ENCODE results near the gene IQCH. TPM values are rescaled to one million over a fixed set of nuclear protein-coding genes. Genes with fewer than 3 reads are reported as not detected.
"Not testable (repeated sequence)": the region's sequence is repeated elsewhere in the genome, so short reads cannot be mapped to it uniquely, and the experiment has no call there.

Gene IQCH
- total RNA-seq, 1 donor from 2014 or later = 4.5 TPM

DNA sequence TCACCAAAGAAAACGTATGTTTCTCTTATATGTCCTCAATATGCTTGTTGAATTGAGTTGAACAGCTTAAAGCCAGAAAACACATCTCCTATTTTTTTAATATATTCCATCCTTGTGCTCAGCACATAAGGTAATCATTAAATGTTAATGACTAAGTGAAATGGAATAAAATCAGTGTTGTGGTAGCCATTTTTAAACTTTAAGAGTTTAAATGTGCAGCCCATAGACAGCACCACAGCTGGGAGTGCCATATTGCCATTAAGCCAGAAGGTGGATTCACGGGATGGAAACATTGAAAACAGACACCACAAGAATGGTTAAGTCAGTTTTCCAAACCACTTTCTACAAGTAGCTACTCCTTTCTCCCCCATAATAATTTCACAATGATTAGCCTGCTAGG is 189.5 kb downstream of the IQCH start:
- H3K9me3 Mint-ChIP-seq (ENCODE audit: unreplicated experiment) = peaks cover 3% of the 10 kb centered on the region
- DNase-seq = no peak
- H3K4me3 Mint-ChIP-seq (ENCODE audit: unreplicated experiment) = no peak overlapping the region
- peaks cover 1% of the 10 kb centered on the region for H3K4me1 Mint-ChIP-seq (ENCODE audit: low read depth, unreplicated experiment)
- no peaks in the 10 kb centered on the region for H3K27me3 Mint-ChIP-seq (ENCODE audit: unreplicated experiment)
- peaks cover 15% of the 10 kb centered on the region for H3K36me3 Mint-ChIP-seq (ENCODE audit: unreplicated experiment)
- TF ChIP-seq, protein P1, sequence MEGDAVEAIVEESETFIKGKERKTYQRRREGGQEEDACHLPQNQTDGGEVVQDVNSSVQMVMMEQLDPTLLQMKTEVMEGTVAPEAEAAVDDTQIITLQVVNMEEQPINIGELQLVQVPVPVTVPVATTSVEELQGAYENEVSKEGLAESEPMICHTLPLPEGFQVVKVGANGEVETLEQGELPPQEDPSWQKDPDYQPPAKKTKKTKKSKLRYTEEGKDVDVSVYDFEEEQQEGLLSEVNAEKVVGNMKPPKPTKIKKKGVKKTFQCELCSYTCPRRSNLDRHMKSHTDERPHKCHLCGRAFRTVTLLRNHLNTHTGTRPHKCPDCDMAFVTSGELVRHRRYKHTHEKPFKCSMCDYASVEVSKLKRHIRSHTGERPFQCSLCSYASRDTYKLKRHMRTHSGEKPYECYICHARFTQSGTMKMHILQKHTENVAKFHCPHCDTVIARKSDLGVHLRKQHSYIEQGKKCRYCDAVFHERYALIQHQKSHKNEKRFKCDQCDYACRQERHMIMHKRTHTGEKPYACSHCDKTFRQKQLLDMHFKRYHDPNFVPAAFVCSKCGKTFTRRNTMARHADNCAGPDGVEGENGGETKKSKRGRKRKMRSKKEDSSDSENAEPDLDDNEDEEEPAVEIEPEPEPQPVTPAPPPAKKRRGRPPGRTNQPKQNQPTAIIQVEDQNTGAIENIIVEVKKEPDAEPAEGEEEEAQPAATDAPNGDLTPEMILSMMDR (IDR thresholded peaks at IDR 0.05; ENCODE audit: partially characterized antibody, unreplicated experiment) = no peak
- H3K27ac Mint-ChIP-seq (ENCODE audit: unreplicated experiment) = no peak overlapping the region

DNA sequence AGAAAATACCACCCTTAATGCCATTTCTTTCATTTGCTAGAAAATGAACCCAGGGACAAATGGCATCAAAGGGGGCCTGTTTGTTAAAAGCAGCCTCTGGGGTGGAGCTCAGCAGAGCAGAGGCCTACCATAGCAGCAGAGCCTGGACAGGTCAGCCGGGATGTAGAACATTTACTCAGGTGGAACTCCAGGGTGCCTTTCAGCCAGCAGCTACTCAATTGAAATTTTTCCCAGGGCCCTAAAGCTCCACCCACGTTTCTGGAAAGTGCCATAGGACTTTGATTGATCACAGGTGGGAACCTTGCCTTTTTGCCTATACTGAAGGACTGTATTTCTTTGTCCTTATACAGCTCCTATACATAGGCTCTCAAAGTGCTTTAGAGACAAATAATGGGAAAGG is 191.9 kb downstream of the IQCH start:
- H3K36me3 Mint-ChIP-seq (ENCODE audit: unreplicated experiment) = no peaks in the 10 kb centered on the region
- H3K4me1 Mint-ChIP-seq (ENCODE audit: low read depth, unreplicated experiment) = peaks cover 1% of the 10 kb centered on the region
- H3K27me3 Mint-ChIP-seq (ENCODE audit: unreplicated experiment) = no peaks in the 10 kb centered on the region
- H3K27ac Mint-ChIP-seq (ENCODE audit: unreplicated experiment) = no peak overlapping the region
- H3K4me3 Mint-ChIP-seq (ENCODE audit: unreplicated experiment) = no peak overlapping the region
- H3K9me3 Mint-ChIP-seq (ENCODE audit: unreplicated experiment) = no peaks in the 10 kb centered on the region
- TF ChIP-seq, protein P1 (IDR thresholded peaks at IDR 0.05; ENCODE audit: partially characterized antibody, unreplicated experiment) = no peak
- DNase-seq = no peak

DNA sequence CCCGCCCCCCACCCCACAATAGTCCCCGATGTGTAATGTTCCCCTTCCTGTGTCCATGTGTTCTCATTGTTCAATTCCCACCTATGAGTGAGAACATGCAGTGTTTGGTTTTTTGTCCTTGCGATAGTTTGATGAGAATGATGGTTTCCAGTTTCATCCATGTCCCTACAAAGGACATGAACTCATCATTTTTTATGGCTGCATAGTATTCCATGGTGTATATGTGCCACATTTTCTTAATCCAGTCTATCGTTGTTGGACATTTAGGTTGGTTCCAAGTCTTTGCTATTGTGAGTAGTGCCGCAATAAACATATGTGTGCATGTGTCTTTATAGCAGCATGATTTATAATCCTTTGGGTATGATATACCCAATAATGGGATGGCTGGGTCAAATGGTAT is 193.8 kb downstream of the IQCH start:
- H3K36me3 Mint-ChIP-seq (ENCODE audit: unreplicated experiment); H3K27me3 Mint-ChIP-seq (ENCODE audit: unreplicated experiment); H3K9me3 Mint-ChIP-seq (ENCODE audit: unreplicated experiment); H3K4me3 Mint-ChIP-seq (ENCODE audit: unreplicated experiment); H3K4me1 Mint-ChIP-seq (ENCODE audit: low read depth, unreplicated experiment); DNase-seq; H3K27ac Mint-ChIP-seq (ENCODE audit: unreplicated experiment): not testable (repeated sequence)

DNA sequence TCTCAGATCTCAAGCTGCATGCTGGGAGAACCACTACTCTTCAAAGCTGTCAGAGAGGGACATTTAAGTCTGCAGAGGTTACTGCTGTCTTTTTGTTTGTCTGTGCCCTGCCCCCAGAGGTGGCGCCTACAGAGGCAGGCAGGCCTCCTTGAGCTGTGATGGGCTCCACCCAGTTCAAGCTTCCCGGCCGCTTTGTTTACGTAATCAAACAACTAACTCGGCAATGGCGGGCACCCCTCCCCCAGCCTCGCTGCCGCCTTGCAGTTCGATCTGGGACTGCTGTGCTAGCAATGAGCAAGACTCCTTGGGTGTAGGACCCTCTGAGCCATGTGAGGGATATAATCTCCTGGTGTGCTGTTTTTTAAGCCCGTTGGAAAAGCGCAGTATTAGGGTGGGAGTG is 199.1 kb downstream of the IQCH start:
- H3K27ac Mint-ChIP-seq (ENCODE audit: unreplicated experiment); DNase-seq; H3K9me3 Mint-ChIP-seq (ENCODE audit: unreplicated experiment); H3K27me3 Mint-ChIP-seq (ENCODE audit: unreplicated experiment); H3K4me3 Mint-ChIP-seq (ENCODE audit: unreplicated experiment): not testable (repeated sequence)
- Mint-ChIP-seq H3K4me1 (ENCODE audit: low read depth, unreplicated experiment) (peaks cover 17% of the 10 kb centered on the region), H3K36me3 (ENCODE audit: unreplicated experiment) (peaks cover 11% of the 10 kb centered on the region)

DNA sequence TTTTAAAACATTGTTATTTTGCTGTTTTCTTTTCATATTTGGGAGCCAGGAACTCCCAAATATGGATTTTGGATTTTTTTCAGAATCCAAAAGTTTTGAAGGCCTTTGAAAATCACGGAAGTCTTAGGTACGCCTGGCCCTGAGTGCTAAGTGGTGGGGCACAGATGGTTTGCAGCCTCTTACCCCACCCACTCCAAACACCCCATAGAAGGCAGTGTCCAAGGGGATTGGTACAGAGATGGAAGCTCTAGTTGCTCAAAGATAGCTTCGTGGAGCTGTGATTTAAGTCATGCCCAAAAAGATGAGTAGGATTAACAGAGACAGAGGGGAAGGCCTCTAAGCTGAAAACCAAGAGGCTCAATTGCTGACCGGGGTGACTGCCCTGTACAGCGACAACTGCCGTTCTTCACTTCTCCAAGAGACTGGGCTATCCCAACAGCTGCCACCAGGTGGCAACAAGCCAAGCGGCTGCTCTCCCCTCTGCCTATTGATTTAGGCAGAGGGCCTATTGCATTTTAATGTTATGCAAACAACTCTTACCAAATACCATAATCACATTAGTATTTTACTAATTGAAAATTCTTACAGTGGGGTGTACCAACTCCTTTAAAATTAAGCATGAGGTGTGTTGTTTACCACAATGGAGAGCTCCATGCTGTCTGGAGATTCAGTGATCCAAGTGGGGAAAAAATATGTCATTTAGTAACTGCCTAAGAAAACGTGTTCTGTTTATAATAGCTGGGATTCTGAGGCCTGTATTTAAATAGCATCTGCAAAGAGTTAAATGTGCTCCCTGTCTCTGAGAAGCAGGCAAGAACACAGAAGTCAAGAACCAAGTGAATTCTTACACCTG is 202.3 kb downstream of the IQCH start:
- Mint-ChIP-seq H3K27ac (ENCODE audit: unreplicated experiment) (no peak overlapping the region), H3K27me3 (ENCODE audit: unreplicated experiment) (peaks cover 10% of the 10 kb centered on the region), H3K9me3 (ENCODE audit: unreplicated experiment) (peaks cover 5% of the 10 kb centered on the region), H3K4me1 (ENCODE audit: low read depth, unreplicated experiment) (peaks cover 36% of the 10 kb centered on the region), H3K36me3 (ENCODE audit: unreplicated experiment) (peaks cover 11% of the 10 kb centered on the region), H3K4me3 (ENCODE audit: unreplicated experiment) (peak overlapping the region; percentile 30)
- peak; percentile 95 for DNase-seq
- TF ChIP-seq, protein P1 (IDR thresholded peaks at IDR 0.05; ENCODE audit: partially characterized antibody, unreplicated experiment) = peak; percentile 93

DNA sequence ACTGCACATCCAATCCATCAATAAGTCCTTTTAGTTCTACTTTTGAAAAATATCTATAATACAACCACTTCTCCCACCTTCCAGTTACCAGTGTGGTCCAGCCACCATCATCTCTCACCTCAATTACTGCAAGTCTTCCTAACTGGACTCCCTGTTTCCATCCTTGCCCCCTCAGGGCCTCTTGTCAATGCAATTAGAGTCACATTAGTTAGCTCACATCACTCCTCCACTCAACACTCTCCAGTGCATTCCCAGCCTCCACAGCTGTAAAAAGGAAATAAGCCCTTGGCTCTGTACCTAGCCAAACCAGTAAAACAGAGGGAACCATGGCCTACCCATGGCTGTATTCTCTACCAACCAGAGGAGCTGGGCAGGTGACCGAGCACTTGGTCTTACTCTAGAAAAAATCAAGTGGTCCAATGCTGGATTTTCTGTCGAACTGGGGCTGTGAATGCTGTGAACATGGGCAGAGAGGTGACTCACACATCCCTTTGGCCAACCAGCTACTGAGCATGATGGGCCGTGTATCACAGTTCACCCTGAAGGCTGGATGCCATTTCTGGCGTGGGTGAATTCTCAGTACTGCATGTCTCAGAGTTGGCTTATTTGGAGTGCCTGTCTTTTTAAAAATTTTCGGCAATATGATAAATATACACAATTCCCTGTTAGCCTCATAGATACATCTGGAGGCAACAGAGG is 203.9 kb downstream of the IQCH start:
- Mint-ChIP-seq H3K27me3 (ENCODE audit: unreplicated experiment) (peaks cover 10% of the 10 kb centered on the region), H3K27ac (ENCODE audit: unreplicated experiment) (no peak overlapping the region), H3K36me3 (ENCODE audit: unreplicated experiment) (peaks cover 7% of the 10 kb centered on the region), H3K9me3 (ENCODE audit: unreplicated experiment) (peaks cover 3% of the 10 kb centered on the region), H3K4me3 (ENCODE audit: unreplicated experiment) (peak overlapping the region; percentile 58), H3K4me1 (ENCODE audit: low read depth, unreplicated experiment) (peaks cover 39% of the 10 kb centered on the region)
- DNase-seq = no peak
- TF ChIP-seq, protein P1 (IDR thresholded peaks at IDR 0.05; ENCODE audit: partially characterized antibody, unreplicated experiment) = no peak
